OCI-LY1 (cell line): ENCODE data around the gene ARHGAP32.

Experiments used
- CTCF ChIP-seq: fragments of 200-600 bp; sonication (generic), shearing (Covaris generic); IDR thresholded peaks from 2 replicates; pipeline ENCODE4 v1.5.1; 2017; ENCODE audit warnings: mild to moderate bottlenecking, antibody characterized with exemption, low read length, moderate library complexity, mixed read lengths
- EZH2 ChIP-seq: fragments of 200-600 bp; sonication (generic), shearing (Covaris generic); IDR thresholded peaks from 2 replicates; pipeline ENCODE4 v1.8.0; 2017; ENCODE audit warnings: borderline replicate concordance, mixed run types, mild to moderate bottlenecking, antibody characterized with exemption, low read length, moderate library complexity, mixed read lengths

- TF ChIP-seq CTCF (no peak), EZH2 (no peak)
Measured at GRCh38 chr11:129075757-129076156, 116.4 kb downstream of the ARHGAP32 start.
